Measurements from ENCODE around the gene GGT1. TPM values are rescaled to one million over a fixed set of nuclear protein-coding genes. Genes with fewer than 3 reads are reported as not detected.

Gene GGT1
- polyA plus RNA-seq, 1 of the 3 experiments (the other 2 are of a cell fraction) = 1.6 TPM

DNA sequence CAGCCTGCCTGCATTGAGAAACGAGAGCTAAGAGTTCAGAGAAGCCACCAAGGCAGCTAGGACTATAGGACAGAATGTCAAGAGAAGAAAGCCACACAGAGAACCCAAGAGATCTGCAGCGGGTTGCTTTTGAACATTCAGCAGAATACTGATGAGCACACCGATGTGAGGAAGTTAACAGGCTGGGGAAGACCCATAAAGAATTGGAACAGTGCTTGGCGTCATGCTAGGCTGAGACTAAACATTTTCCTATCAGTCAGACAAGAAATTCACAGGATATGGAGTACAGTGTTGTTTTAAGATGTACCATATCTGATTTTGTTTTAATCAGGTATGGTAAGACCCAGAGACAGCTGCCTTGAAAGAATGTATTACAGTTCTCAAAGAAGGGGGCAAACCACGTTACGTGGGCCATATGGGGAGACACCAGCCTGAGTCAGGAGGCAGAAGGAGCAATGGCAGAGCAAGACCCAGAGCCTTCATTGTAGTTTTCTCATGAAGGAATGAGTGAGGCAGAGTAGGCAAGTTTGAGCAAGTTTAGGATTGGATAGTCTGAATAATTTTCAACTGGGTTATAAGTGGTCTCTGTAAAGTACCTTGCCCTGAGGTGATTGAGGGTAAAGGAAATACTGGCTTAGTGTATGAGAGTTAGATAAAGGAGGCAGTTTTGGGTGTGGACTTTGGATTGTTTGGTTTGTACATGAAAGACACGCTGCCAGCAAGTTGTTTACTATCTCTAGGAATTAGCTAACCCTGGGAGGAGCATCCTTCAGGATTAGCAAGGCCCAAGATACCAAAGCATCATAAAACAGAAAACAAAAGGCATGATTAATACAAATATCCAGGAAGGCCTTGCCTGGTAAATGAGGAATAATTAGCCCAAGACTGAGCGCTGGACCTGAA lies 24.4 kb upstream of the GGT1 start:
- no peak for DNase-seq
- no peak overlapping the region for H3K4me2 ChIP-seq
- WGBS (ENCODE audit: low lambda C conversion rate) = 94% methylated on average over 8 of the region's 8 CpGs

DNA sequence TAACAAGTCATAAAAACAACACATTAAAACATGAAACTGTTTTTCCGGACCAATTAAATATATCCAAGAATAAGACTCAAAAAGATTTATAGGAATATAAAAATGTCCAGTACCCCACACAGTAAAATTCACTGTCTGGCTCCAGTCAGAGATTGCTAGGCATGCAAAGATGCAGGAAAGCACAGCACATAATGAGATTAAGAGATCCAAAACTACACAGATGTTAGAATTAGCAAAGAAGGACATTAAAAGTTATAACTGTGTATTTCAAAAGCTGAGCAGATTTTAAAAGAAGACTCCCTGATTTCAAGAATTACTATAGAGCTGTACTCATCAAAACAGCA lies 23.8 kb upstream of the GGT1 start:
- H3K4me2 ChIP-seq = no peak overlapping the region
- H3K27ac ChIP-seq (ENCODE audit: low read depth in 2 of 2, low read length in 1 of 2) = no peak overlapping the region
- 89% methylated on average over 1 of the region's 1 CpG for WGBS (ENCODE audit: low lambda C conversion rate)
- TF ChIP-seq MXI1 (IDR thresholded peaks at IDR 0.05; ENCODE audit: low read depth, low read length) = no peak
- no peak for TF ChIP-seq CHD2 (IDR thresholded peaks at IDR 0.05; ENCODE audit: low read length, partially characterized antibody)
- no peak for TF ChIP-seq NFIC (IDR thresholded peaks at IDR 0.05; ENCODE audit: borderline replicate concordance)
- TF ChIP-seq, protein P1, sequence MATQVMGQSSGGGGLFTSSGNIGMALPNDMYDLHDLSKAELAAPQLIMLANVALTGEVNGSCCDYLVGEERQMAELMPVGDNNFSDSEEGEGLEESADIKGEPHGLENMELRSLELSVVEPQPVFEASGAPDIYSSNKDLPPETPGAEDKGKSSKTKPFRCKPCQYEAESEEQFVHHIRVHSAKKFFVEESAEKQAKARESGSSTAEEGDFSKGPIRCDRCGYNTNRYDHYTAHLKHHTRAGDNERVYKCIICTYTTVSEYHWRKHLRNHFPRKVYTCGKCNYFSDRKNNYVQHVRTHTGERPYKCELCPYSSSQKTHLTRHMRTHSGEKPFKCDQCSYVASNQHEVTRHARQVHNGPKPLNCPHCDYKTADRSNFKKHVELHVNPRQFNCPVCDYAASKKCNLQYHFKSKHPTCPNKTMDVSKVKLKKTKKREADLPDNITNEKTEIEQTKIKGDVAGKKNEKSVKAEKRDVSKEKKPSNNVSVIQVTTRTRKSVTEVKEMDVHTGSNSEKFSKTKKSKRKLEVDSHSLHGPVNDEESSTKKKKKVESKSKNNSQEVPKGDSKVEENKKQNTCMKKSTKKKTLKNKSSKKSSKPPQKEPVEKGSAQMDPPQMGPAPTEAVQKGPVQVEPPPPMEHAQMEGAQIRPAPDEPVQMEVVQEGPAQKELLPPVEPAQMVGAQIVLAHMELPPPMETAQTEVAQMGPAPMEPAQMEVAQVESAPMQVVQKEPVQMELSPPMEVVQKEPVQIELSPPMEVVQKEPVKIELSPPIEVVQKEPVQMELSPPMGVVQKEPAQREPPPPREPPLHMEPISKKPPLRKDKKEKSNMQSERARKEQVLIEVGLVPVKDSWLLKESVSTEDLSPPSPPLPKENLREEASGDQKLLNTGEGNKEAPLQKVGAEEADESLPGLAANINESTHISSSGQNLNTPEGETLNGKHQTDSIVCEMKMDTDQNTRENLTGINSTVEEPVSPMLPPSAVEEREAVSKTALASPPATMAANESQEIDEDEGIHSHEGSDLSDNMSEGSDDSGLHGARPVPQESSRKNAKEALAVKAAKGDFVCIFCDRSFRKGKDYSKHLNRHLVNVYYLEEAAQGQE (IDR thresholded peaks at IDR 0.05; ENCODE audit: low read depth, low read length) = no peak
- no peak for TF ChIP-seq TCF12 (IDR thresholded peaks at IDR 0.05)
- no peak for TF ChIP-seq RXRA (IDR thresholded peaks at IDR 0.05; ENCODE audit: borderline replicate concordance, low read depth)
- TF ChIP-seq, protein P2, sequence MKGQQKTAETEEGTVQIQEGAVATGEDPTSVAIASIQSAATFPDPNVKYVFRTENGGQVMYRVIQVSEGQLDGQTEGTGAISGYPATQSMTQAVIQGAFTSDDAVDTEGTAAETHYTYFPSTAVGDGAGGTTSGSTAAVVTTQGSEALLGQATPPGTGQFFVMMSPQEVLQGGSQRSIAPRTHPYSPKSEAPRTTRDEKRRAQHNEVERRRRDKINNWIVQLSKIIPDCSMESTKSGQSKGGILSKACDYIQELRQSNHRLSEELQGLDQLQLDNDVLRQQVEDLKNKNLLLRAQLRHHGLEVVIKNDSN (IDR thresholded peaks at IDR 0.05; ENCODE audit: borderline replicate concordance, low read depth) = no peak
- no peak for TF ChIP-seq SMC3 (IDR thresholded peaks at IDR 0.05; ENCODE audit: low read depth, low read length)
- POLR2A ChIA-PET = no interaction called here
- H3K4me3 ChIP-seq (ENCODE audit: low read depth in 2 of 2, low read length in 1 of 2) = no peak overlapping the region
- H3K4me1 ChIP-seq (ENCODE audit: control insufficient read depth in 1 of 2, insufficient read depth in 2 of 2, low read depth in 1 of 2, low read length in 1 of 2) = peaks cover 9 to 15% of the 10 kb centered on the region in 2 experiments; a peak in 2 of 4 replicates
- H4K20me1 ChIP-seq (ENCODE audit: insufficient read depth) = no peaks in the 10 kb centered on the region
- H3K9me3 ChIP-seq = no peaks in the 10 kb centered on the region
- H3K9me2 ChIP-seq = no peaks in the 10 kb centered on the region
- no peak overlapping the region for H2AFZ ChIP-seq (ENCODE audit: low read depth)
- H3K36me3 ChIP-seq (replicated peaks in 1 of 2; ENCODE audit: control insufficient read depth in 1 of 2, insufficient read depth in 2 of 2, low read length in 1 of 2) = peaks cover 2 to 23% of the 10 kb centered on the region in 2 experiments
- DNase-seq = no peak
- H3F3A ChIP-seq (replicated peaks; ENCODE audit: insufficient read depth) = peaks cover 31% of the 10 kb centered on the region
- H3K27me3 ChIP-seq (ENCODE audit: insufficient read depth) = no peaks in the 10 kb centered on the region
- CTCF ChIA-PET = interaction anchor here (1.4 kb wide), 1 partner anchor 15 kb away, joined by 3 read pairs; no protein-coding TSS in a partner anchor
- no peaks in the 10 kb centered on the region for H3K79me2 ChIP-seq (ENCODE audit: insufficient read depth)
- no peak overlapping the region for H3K9ac ChIP-seq

More for the DNA sequence above, 24.4 kb upstream of the GGT1 start:
- no peaks in the 10 kb centered on the region for H4K20me1 ChIP-seq (ENCODE audit: insufficient read depth)
- TF ChIP-seq SMC3 (IDR thresholded peaks at IDR 0.05; ENCODE audit: low read depth, low read length) (no peak), FOSL2 (IDR thresholded peaks at IDR 0.05; ENCODE audit: borderline replicate concordance, low read depth) (no peak), TEAD4 (IDR thresholded peaks at IDR 0.05; ENCODE audit: borderline replicate concordance, insufficient read depth) (no peak), NRF1 (IDR thresholded peaks at IDR 0.05; ENCODE audit: low read depth, low read length) (no peak), RAD21 (IDR thresholded peaks at IDR 0.05; ENCODE audit: low read length) (no peak)
- TF ChIP-seq, protein P3, sequence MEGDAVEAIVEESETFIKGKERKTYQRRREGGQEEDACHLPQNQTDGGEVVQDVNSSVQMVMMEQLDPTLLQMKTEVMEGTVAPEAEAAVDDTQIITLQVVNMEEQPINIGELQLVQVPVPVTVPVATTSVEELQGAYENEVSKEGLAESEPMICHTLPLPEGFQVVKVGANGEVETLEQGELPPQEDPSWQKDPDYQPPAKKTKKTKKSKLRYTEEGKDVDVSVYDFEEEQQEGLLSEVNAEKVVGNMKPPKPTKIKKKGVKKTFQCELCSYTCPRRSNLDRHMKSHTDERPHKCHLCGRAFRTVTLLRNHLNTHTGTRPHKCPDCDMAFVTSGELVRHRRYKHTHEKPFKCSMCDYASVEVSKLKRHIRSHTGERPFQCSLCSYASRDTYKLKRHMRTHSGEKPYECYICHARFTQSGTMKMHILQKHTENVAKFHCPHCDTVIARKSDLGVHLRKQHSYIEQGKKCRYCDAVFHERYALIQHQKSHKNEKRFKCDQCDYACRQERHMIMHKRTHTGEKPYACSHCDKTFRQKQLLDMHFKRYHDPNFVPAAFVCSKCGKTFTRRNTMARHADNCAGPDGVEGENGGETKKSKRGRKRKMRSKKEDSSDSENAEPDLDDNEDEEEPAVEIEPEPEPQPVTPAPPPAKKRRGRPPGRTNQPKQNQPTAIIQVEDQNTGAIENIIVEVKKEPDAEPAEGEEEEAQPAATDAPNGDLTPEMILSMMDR (IDR thresholded peaks at IDR 0.05) = no peak
- TF ChIP-seq, protein P2 (IDR thresholded peaks at IDR 0.05; ENCODE audit: borderline replicate concordance, low read depth) = no peak
- H3K9me2 ChIP-seq = no peaks in the 10 kb centered on the region
- ChIA-PET CTCF (interaction anchor here (1.4 kb wide), 1 partner anchor 16 kb away, joined by 3 read pairs; no protein-coding TSS in a partner anchor), POLR2A (no interaction called here)
- peaks cover 7 to 26% of the 10 kb centered on the region in 2 experiments for H3K36me3 ChIP-seq (replicated peaks in 1 of 2; ENCODE audit: control insufficient read depth in 1 of 2, insufficient read depth in 2 of 2, low read length in 1 of 2)
- H3K79me2 ChIP-seq (ENCODE audit: insufficient read depth) = no peaks in the 10 kb centered on the region
- no peak overlapping the region for H2AFZ ChIP-seq (ENCODE audit: low read depth)
- no peak overlapping the region for H3K9ac ChIP-seq
- H3K27me3 ChIP-seq (ENCODE audit: insufficient read depth) = no peaks in the 10 kb centered on the region
- H3K4me1 ChIP-seq (ENCODE audit: control insufficient read depth in 1 of 2, insufficient read depth in 2 of 2, low read depth in 1 of 2, low read length in 1 of 2) = peaks cover 3 to 9% of the 10 kb centered on the region in 2 experiments; a peak in 2 of 4 replicates
- H3F3A ChIP-seq (replicated peaks; ENCODE audit: insufficient read depth) = peaks cover 34% of the 10 kb centered on the region
- no peaks in the 10 kb centered on the region for H3K9me3 ChIP-seq
- no peak overlapping the region for H3K27ac ChIP-seq (ENCODE audit: low read depth in 2 of 2, low read length in 1 of 2)
- no peak overlapping the region for H3K4me3 ChIP-seq (ENCODE audit: low read depth in 2 of 2, low read length in 1 of 2)

Data from SK-N-SH (cell line).